Gastroesophageal sphincter (tissue), 4 donors: ENCODE data around the gene JMJD4. TPM values are rescaled to one million over a fixed set of nuclear protein-coding genes. Genes with fewer than 3 reads are reported as not detected.

ENCODE experiments used
- ATAC-seq: fragments of 150-250 bp; one replicate; pipeline ENCODE4 v1.9.1; 2016; ENCODE audit warnings: mild to moderate bottlenecking, moderate library complexity
- H3K27ac ChIP-seq, 4 donors: fragments of 200-600 bp; sonication (generic) in 3 of 4; 1 replicate in 3 of 4; 2 replicates in 1 of 4; pipeline ENCODE4 v1.5.1; 2016 to 2019
- H3K27me3 ChIP-seq: fragments of 200-600 bp; sonication (generic); one replicate; pipeline ENCODE4 v1.5.1; 2019
- H3K36me3 ChIP-seq, 2 donors: fragments of 200-600 bp; sonication (generic); one replicate each; pipeline ENCODE4 v1.5.1; 2019; ENCODE audit warnings: control low read depth in 1 of 2
- H3K4me1 ChIP-seq, 3 donors: fragments of 200-600 bp; sonication (generic); 1 replicate in 2 of 3; 2 replicates in 1 of 3; pipeline ENCODE4 v1.5.1; 2016 to 2019; ENCODE audit warnings: control low read depth in 2 of 3
- H3K4me3 ChIP-seq, 2 donors: fragments of 200-600 bp; sonication (generic); one replicate each; pipeline ENCODE4 v1.5.1; 2019; ENCODE audit warnings: mild to moderate bottlenecking in 1 of 2, moderate library complexity in 1 of 2
- H3K9me3 ChIP-seq, 3 donors: fragments of 200-600 bp; sonication (generic); one replicate each; pipeline ENCODE4 v1.5.1; 2017 to 2019; ENCODE audit warnings: control low read depth in 2 of 3
- CTCF ChIP-seq, 4 experiments: fragments of 200-600 bp in 2 of 4; fragments of 450-650 bp in 2 of 4; sonication (generic) in 1 of 4; IDR thresholded peaks; one replicate each; pipeline ENCODE4 v1.5.1; 2017 to 2019; ENCODE audit warnings: antibody characterized with exemption in 4 of 4, mild to moderate bottlenecking in 2 of 4, moderate library complexity in 2 of 4
- EP300 ChIP-seq: sonication (generic); formaldehyde crosslinking; IDR thresholded peaks from one replicate; pipeline ENCODE4 v1.6.1; 2017; ENCODE audit warnings: antibody characterized with exemption, mild to moderate bottlenecking
- POLR2A ChIP-seq, 2 donors: fragments of 450-650 bp; IDR thresholded peaks; one replicate each; pipeline ENCODE4 v1.6.1; 2017; ENCODE audit warnings: antibody characterized with exemption in 2 of 2, mild to moderate bottlenecking in 2 of 2, moderate library complexity in 1 of 2
- POLR2AphosphoS5 ChIP-seq: sonication (generic); formaldehyde crosslinking; IDR thresholded peaks from one replicate; pipeline ENCODE4 v1.6.1; 2017; ENCODE audit warnings: antibody characterized with exemption
- WGBS, 2 donors: methylation state at CpG; one replicate each; pipeline ENCODE4 v1.1.5; 2018; ENCODE audit warnings: low coverage in 1 of 2; 5-methylcytosine and 5-hydroxymethylcytosine counted together
- total RNA-seq, 4 donors: library from RNA; depleted of rRNA; stranded (reverse); fragments of >200 nt; gene quantifications; one replicate each; pipeline ENCODE4 v1.1.0, GENCODE V29; 2016

Gene JMJD4
- total RNA-seq, 4 donors from 2014 or later, result 13.8 to 19.5 (median 17.0) TPM

- Histone ChIP-seq H3K4me3 (no peak overlapping the region), H3K27me3 (no peaks in the 10 kb centered on the region), H3K36me3 (peaks cover 0 to 86% of the 10 kb centered on the region in 2 donors), H3K4me1 (peaks cover 0 to 39% (median 7%) of the 10 kb centered on the region in 3 donors), H3K27ac (no peak overlapping the region), H3K9me3 (no peaks in the 10 kb centered on the region)
- 92% methylated on average over 2 of the region's 17 CpGs; no CpG with 5 or more reads in 1 of the 2 donors for WGBS, 2 donors
- ATAC-seq, result no peak
- TF ChIP-seq POLR2AphosphoS5 (no peak), EP300 (no peak), CTCF (IDR thresholded peaks at IDR 0.05) (no peak), POLR2A (IDR thresholded peaks at IDR 0.05) (no peak)
Measured at GRCh38 chr1:227766015-227766634, 31.0 kb upstream of the JMJD4 start.

- no peaks in the 10 kb centered on the region for H3K27me3 ChIP-seq
- WGBS, 2 donors, result 90% methylated on average over 3 of the region's 8 CpGs; no CpG with 5 or more reads in 1 of the 2 donors
- H3K4me3 ChIP-seq, result no peak overlapping the region
- H3K9me3 ChIP-seq, result no peaks in the 10 kb centered on the region
- H3K27ac ChIP-seq, result no peak overlapping the region
- peaks cover 0 to 86% of the 10 kb centered on the region in 2 donors for H3K36me3 ChIP-seq
- no peak for ATAC-seq
- TF ChIP-seq POLR2AphosphoS5 (no peak), EP300 (no peak), POLR2A (IDR thresholded peaks at IDR 0.05) (no peak), CTCF (IDR thresholded peaks at IDR 0.05) (no peak)
- H3K4me1 ChIP-seq, result peaks cover 0 to 41% (median 7%) of the 10 kb centered on the region in 3 donors
Measured at GRCh38 chr1:227765261-227766014, 30.3 kb upstream of the JMJD4 start.

- Histone ChIP-seq H3K4me1 (peaks cover 0 to 55% (median 11%) of the 10 kb centered on the region in 3 donors), H3K4me3 (no peak overlapping the region), H3K9me3 (no peaks in the 10 kb centered on the region), H3K27me3 (no peaks in the 10 kb centered on the region), H3K27ac (peak overlapping the region in 1 of 4 donors; percentile 86), H3K36me3 (peaks cover 0 to 86% of the 10 kb centered on the region in 2 donors)
- no peak for TF ChIP-seq POLR2AphosphoS5
- TF ChIP-seq POLR2A (IDR thresholded peaks at IDR 0.05), result no peak
- no peak for ATAC-seq
- 73 to 77% methylated on average over 4 of the region's 7 CpGs for WGBS, 2 donors
Measured at GRCh38 chr1:227764019-227764391, 28.9 kb upstream of the JMJD4 start.

- WGBS, 2 donors, result 100% methylated on average over 3 of the region's 16 CpGs; no CpG with 5 or more reads in 1 of the 2 donors
- TF ChIP-seq EP300, result no peak
- no peak for TF ChIP-seq POLR2AphosphoS5
- no peak for TF ChIP-seq CTCF (IDR thresholded peaks at IDR 0.05)
- TF ChIP-seq POLR2A (IDR thresholded peaks at IDR 0.05), result no peak
- Histone ChIP-seq H3K27me3 (no peaks in the 10 kb centered on the region), H3K4me3 (no peak overlapping the region), H3K4me1 (peaks cover 0 to 61% (median 11%) of the 10 kb centered on the region in 3 donors), H3K9me3 (no peaks in the 10 kb centered on the region), H3K36me3 (peaks cover 0 to 85% of the 10 kb centered on the region in 2 donors), H3K27ac (peak overlapping the region in 2 of 4 donors; percentile 66 to 86)
- ATAC-seq, result no peak
Measured at GRCh38 chr1:227763246-227764018, 28.3 kb upstream of the JMJD4 start.
